ENCODE results near the gene SERPINB1.

The SERPINB1 gene

GRCh38 chr6:2790588-2791449, 50.8 kb downstream of the SERPINB1 start:
- peak; percentile 38 for DNase-seq

- DNase-seq, result no peak
These were observed 55.4 kb downstream of the SERPINB1 start for GRCh38 chr6:2786269-2786668.

DNA sequence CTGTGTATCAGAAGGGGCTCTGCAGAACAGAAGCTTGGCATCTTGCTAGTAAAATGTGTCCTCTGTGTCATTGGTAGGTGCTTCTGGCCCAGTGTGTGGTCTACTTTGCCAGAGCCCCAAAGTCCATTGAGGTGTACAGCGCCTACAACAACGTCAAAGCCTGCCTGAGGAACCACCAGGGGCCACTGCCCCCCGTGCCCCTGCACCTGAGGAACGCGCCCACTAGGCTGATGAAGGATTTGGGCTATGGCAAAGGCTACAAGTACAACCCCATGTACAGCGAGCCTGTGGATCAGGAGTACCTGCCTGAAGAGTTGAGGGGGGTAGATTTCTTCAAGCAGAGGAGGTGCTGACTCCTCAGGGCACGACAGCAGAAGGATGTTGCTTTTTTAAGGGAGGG, 56.7 kb downstream of the SERPINB1 start:
- DNase-seq, result no peak

DNA sequence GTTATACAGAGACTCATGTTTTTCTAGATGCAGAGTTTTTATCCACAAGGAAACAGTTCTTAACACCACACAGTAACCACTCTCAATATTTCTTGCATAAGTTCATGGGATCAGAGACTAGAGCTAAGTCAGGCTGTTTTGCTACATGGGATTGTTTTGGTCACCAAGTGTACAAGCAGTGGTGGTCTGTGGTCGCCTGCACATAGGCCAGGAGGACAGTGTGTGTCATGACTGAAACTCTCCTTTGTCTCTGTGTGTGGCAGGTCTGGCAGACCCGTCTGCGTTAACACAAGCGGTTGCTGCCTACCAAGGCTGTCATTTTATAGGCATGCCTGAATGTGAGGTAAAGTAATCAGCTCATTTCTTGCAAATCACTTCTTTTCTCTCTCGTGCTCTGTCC, 57.6 kb downstream of the SERPINB1 start:
- DNase-seq, result no peak

- no peak for DNase-seq
These were observed 58.3 kb downstream of the SERPINB1 start for GRCh38 chr6:2783188-2783963.

- no peak for DNase-seq
These were observed 58.9 kb downstream of the SERPINB1 start for GRCh38 chr6:2782825-2783187.

GRCh38 chr6:2782356-2782708, 59.3 kb downstream of the SERPINB1 start:
- no peak for DNase-seq

Measured in activated naive CD4-positive, alpha-beta T cell treated with anti-CD3 and anti-CD28 coated beads, Interleukin-2, amount 50 U/mL, for 16 hours (primary cell).